GM23338 (cell line): ENCODE measurements around the gene IGSF9B. TPM values are rescaled to one million over a fixed set of nuclear protein-coding genes. Genes with fewer than 3 reads are reported as not detected.

ENCODE experiments used
- ATAC-seq: fragments of 200-7000 bp; cut with Tn5 transposase; 3 replicates; pipeline ENCODE4 v1.9.1; 2020
- DNase-seq: peaks from one replicate; pipeline ENCODE4 v3.0.0-alpha.2; 2015; ENCODE audit warnings: low spot score
- H2AFZ ChIP-seq: fragments of 200-600 bp; sonication (generic); 2 replicates; pipeline ENCODE4 v1.8.0; 2016; ENCODE audit warnings: antibody characterized with exemption, mild to moderate bottlenecking, moderate library complexity
- H3F3A ChIP-seq: fragments of 200-600 bp; sonication (generic); replicated peaks from 2 replicates; pipeline ENCODE4 v1.8.0; 2017; ENCODE audit warnings: antibody characterized with exemption, mixed run types, low read depth
- H3K27ac ChIP-seq: fragments of 200-600 bp; sonication (generic); 2 replicates; pipeline ENCODE4 v1.6.1; 2016; ENCODE audit warnings: low read depth
- H3K27me3 ChIP-seq: fragments of 200-600 bp; sonication (generic); 2 replicates; pipeline ENCODE4 v1.8.0; 2016; ENCODE audit warnings: mild to moderate bottlenecking, mixed run types, moderate library complexity; ENCODE audit not compliant: insufficient read depth
- H3K36me3 ChIP-seq: fragments of 200-600 bp; sonication (generic); 2 replicates; pipeline ENCODE4 v1.8.0; 2016; ENCODE audit warnings: mild to moderate bottlenecking; ENCODE audit not compliant: insufficient read depth
- H3K4me1 ChIP-seq: fragments of 200-600 bp; sonication (generic); 2 replicates; pipeline ENCODE4 v1.8.0; 2016; ENCODE audit warnings: mild to moderate bottlenecking, moderate library complexity; ENCODE audit not compliant: insufficient read depth
- H3K4me2 ChIP-seq: fragments of 200-600 bp; sonication (generic); 2 replicates; pipeline ENCODE4 v1.7.1; 2017; ENCODE audit warnings: mixed run types
- H3K4me3 ChIP-seq: fragments of 200-600 bp; sonication (generic); 2 replicates; pipeline ENCODE4 v1.6.1; 2016; ENCODE audit warnings: mixed run types
- H3K79me2 ChIP-seq: fragments of 200-600 bp; sonication (generic); replicated peaks from 2 replicates; pipeline ENCODE4 v1.8.0; 2017; ENCODE audit warnings: mild to moderate bottlenecking; ENCODE audit not compliant: insufficient read depth
- H3K9me2 ChIP-seq: fragments of 200-600 bp; sonication (generic); 2 replicates; pipeline ENCODE4 v1.8.0; 2017; ENCODE audit not compliant: insufficient read depth
- H4K20me1 ChIP-seq: fragments of 200-600 bp; sonication (generic); replicated peaks from 2 replicates; pipeline ENCODE4 v1.8.0; 2017; ENCODE audit warnings: mild to moderate bottlenecking; ENCODE audit not compliant: insufficient read depth
- H3K27ac Mint-ChIP-seq: 2 replicates; pipeline ENCODE4 v1.8.0; 2020; ENCODE audit warnings: inconsistent platforms, mild to moderate bottlenecking, moderate library complexity, mixed read lengths
- H3K27me3 Mint-ChIP-seq: 3 replicates; pipeline ENCODE4 v1.8.0; 2022; ENCODE audit warnings: low read depth, mild to moderate bottlenecking, moderate library complexity, mixed read lengths, inconsistent platforms; ENCODE audit not compliant: insufficient read depth, poor library complexity
- H3K36me3 Mint-ChIP-seq: 3 replicates; pipeline ENCODE4 v1.8.0; 2021; ENCODE audit warnings: low read depth, mild to moderate bottlenecking, inconsistent platforms, moderate library complexity, mixed read lengths
- H3K4me1 Mint-ChIP-seq: 3 replicates; pipeline ENCODE4 v1.8.0; 2020; ENCODE audit warnings: mild to moderate bottlenecking, inconsistent platforms, mixed read lengths
- H3K4me3 Mint-ChIP-seq: 3 replicates; pipeline ENCODE4 v1.8.0; 2021; ENCODE audit warnings: moderate library complexity, mild to moderate bottlenecking, inconsistent platforms, mixed read lengths
- H3K9me3 Mint-ChIP-seq: 3 replicates; pipeline ENCODE4 v1.8.0; 2020; ENCODE audit warnings: moderate library complexity, mild to moderate bottlenecking, inconsistent platforms, mixed read lengths
- CREB1 ChIP-seq: fragments of 250-450 bp; sonication (Bioruptor Pico); IDR thresholded peaks from 2 replicates; pipeline ENCODE4 v1.5.0; 2020; ENCODE audit warnings: low read depth, mild to moderate bottlenecking, moderate library complexity
- EZH2 ChIP-seq: fragments of 200-600 bp; sonication (generic); IDR thresholded peaks from one replicate; pipeline ENCODE4 v1.8.0; 2017; ENCODE audit warnings: antibody characterized with exemption, mild to moderate bottlenecking, low read depth; ENCODE audit not compliant: unreplicated experiment
- EZH2phosphoT487 ChIP-seq: fragments of 200-600 bp; sonication (generic); IDR thresholded peaks from one replicate; pipeline ENCODE4 v1.8.1; 2018; ENCODE audit warnings: antibody characterized with exemption; ENCODE audit not compliant: unreplicated experiment
- JUNB ChIP-seq: IDR thresholded peaks from one replicate; pipeline ENCODE4 v1.6.1; 2016; ENCODE audit warnings: antibody characterized with exemption; ENCODE audit not compliant: unreplicated experiment
- NANOG ChIP-seq: IDR thresholded peaks from 2 replicates; pipeline ENCODE4 v1.6.1; 2016; ENCODE audit warnings: antibody characterized with exemption, borderline replicate concordance
- POLR2AphosphoS5 ChIP-seq: IDR thresholded peaks from 2 replicates; pipeline ENCODE4 v1.6.1; 2016; ENCODE audit warnings: antibody characterized with exemption, low read depth
- STAT1 ChIP-seq: IDR thresholded peaks from one replicate; pipeline ENCODE4 v1.6.1; 2016; ENCODE audit warnings: antibody characterized with exemption; ENCODE audit not compliant: unreplicated experiment
- ZNF114 ChIP-seq: fragments of 250-450 bp; sonication (Bioruptor Pico); IDR thresholded peaks from 2 replicates; pipeline ENCODE4 v1.5.0; 2020; ENCODE audit warnings: mild to moderate bottlenecking, moderate library complexity
- ZNF331 ChIP-seq: fragments of 250-450 bp; sonication (Bioruptor Pico); IDR thresholded peaks from 2 replicates; pipeline ENCODE4 v1.5.0; 2020; ENCODE audit warnings: low read depth, mild to moderate bottlenecking, moderate library complexity
- polyA plus RNA-seq: library from polyadenylated mRNA; unstranded; fragments of >200 nt; fragmentation: Nextera tagmentation; extraction: Ambion mirVana; gene quantifications from 2 replicates; pipeline ENCODE4 v1.2.1, GENCODE V29; 2016
- total RNA-seq: library from RNA; depleted of rRNA; stranded (reverse); fragments of >200 nt; shearing (Covaris generic); gene quantifications from 2 replicates; pipeline ENCODE4 v1.2.3, GENCODE V29; 2014
- TF ChIP-seq, protein P1 (sequence below), 2 experiments: fragments of 200-600 bp in 1 of 2; sonication (generic) in 1 of 2; conservative IDR thresholded peaks; 2 replicates each; pipeline versions ENCODE4 v1.5.1 to v1.6.1; 2016 to 2017; ENCODE audit warnings: antibody characterized with exemption in 2 of 2, low read depth in 2 of 2, mild to moderate bottlenecking in 2 of 2, moderate library complexity in 1 of 2
- TF ChIP-seq, protein P2 (sequence below): IDR thresholded peaks from one replicate; pipeline ENCODE4 v1.6.1; 2018; ENCODE audit warnings: antibody characterized with exemption; ENCODE audit not compliant: unreplicated experiment
- TF ChIP-seq, protein P3 (sequence below): fragments of 250-450 bp; sonication (Bioruptor Pico); IDR thresholded peaks from 2 replicates; pipeline ENCODE4 v1.5.0; 2020; ENCODE audit warnings: mild to moderate bottlenecking, moderate library complexity
- TF ChIP-seq, protein P4 (sequence below): IDR thresholded peaks from 2 replicates; pipeline ENCODE4 v1.6.1; 2016; ENCODE audit warnings: antibody characterized with exemption

Gene IGSF9B
- total and polyA plus RNA-seq, 2 experiments from 2014 or later, result 8.7 to 51.2 TPM

DNA sequence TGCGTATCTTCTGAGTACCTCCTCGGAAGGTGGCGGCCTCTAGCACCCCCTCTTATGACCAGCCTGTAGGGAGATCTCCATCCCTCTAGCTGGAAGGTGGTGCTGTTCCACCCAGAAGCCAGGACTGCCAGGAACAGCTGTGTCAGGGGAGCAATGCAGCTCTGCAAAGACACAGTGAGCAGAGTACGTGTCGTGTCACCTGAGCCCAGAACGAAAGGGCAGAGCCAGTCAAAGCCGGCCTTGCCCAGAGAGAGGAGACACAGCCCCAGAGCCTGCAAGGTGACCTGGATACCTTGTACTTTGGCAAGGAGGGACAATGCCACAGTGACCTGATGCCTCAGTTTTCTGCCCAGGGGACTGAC lies 18.7 kb upstream of the IGSF9B start:
- Histone ChIP-seq H2AFZ (no peak overlapping the region), H4K20me1 (no peaks in the 10 kb centered on the region), H3K4me2 (no peak overlapping the region), H3K4me3 (no peak overlapping the region), H3K4me1 (no peaks in the 10 kb centered on the region), H3K27ac (no peak overlapping the region), H3K79me2 (no peaks in the 10 kb centered on the region), H3K9me2 (no peaks in the 10 kb centered on the region), H3F3A (no peaks in the 10 kb centered on the region), H3K27me3 (no peaks in the 10 kb centered on the region), H3K36me3 (no peaks in the 10 kb centered on the region)
- Mint-ChIP-seq H3K27ac (no peak overlapping the region), H3K9me3 (no peaks in the 10 kb centered on the region), H3K4me1 (no peaks in the 10 kb centered on the region), H3K36me3 (no peaks in the 10 kb centered on the region), H3K4me3 (no peak overlapping the region), H3K27me3 (peaks cover 5% of the 10 kb centered on the region)
- no peak for DNase-seq
- TF ChIP-seq, protein P1, sequence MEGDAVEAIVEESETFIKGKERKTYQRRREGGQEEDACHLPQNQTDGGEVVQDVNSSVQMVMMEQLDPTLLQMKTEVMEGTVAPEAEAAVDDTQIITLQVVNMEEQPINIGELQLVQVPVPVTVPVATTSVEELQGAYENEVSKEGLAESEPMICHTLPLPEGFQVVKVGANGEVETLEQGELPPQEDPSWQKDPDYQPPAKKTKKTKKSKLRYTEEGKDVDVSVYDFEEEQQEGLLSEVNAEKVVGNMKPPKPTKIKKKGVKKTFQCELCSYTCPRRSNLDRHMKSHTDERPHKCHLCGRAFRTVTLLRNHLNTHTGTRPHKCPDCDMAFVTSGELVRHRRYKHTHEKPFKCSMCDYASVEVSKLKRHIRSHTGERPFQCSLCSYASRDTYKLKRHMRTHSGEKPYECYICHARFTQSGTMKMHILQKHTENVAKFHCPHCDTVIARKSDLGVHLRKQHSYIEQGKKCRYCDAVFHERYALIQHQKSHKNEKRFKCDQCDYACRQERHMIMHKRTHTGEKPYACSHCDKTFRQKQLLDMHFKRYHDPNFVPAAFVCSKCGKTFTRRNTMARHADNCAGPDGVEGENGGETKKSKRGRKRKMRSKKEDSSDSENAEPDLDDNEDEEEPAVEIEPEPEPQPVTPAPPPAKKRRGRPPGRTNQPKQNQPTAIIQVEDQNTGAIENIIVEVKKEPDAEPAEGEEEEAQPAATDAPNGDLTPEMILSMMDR (conservative IDR thresholded peaks at IDR 0.05; ENCODE audit: low read depth in 2 of 2), result no peak
- TF ChIP-seq, protein P2, sequence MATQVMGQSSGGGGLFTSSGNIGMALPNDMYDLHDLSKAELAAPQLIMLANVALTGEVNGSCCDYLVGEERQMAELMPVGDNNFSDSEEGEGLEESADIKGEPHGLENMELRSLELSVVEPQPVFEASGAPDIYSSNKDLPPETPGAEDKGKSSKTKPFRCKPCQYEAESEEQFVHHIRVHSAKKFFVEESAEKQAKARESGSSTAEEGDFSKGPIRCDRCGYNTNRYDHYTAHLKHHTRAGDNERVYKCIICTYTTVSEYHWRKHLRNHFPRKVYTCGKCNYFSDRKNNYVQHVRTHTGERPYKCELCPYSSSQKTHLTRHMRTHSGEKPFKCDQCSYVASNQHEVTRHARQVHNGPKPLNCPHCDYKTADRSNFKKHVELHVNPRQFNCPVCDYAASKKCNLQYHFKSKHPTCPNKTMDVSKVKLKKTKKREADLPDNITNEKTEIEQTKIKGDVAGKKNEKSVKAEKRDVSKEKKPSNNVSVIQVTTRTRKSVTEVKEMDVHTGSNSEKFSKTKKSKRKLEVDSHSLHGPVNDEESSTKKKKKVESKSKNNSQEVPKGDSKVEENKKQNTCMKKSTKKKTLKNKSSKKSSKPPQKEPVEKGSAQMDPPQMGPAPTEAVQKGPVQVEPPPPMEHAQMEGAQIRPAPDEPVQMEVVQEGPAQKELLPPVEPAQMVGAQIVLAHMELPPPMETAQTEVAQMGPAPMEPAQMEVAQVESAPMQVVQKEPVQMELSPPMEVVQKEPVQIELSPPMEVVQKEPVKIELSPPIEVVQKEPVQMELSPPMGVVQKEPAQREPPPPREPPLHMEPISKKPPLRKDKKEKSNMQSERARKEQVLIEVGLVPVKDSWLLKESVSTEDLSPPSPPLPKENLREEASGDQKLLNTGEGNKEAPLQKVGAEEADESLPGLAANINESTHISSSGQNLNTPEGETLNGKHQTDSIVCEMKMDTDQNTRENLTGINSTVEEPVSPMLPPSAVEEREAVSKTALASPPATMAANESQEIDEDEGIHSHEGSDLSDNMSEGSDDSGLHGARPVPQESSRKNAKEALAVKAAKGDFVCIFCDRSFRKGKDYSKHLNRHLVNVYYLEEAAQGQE, result no peak
- TF ChIP-seq EZH2phosphoT487 (no peak), CREB1 (no peak), EZH2 (no peak), ZNF331 (CRISPR knock-in tag) (no peak), JUNB (no peak), ZNF114 (CRISPR knock-in tag) (no peak), POLR2AphosphoS5 (no peak), STAT1 (no peak), NANOG (no peak)
- TF ChIP-seq, protein P3, sequence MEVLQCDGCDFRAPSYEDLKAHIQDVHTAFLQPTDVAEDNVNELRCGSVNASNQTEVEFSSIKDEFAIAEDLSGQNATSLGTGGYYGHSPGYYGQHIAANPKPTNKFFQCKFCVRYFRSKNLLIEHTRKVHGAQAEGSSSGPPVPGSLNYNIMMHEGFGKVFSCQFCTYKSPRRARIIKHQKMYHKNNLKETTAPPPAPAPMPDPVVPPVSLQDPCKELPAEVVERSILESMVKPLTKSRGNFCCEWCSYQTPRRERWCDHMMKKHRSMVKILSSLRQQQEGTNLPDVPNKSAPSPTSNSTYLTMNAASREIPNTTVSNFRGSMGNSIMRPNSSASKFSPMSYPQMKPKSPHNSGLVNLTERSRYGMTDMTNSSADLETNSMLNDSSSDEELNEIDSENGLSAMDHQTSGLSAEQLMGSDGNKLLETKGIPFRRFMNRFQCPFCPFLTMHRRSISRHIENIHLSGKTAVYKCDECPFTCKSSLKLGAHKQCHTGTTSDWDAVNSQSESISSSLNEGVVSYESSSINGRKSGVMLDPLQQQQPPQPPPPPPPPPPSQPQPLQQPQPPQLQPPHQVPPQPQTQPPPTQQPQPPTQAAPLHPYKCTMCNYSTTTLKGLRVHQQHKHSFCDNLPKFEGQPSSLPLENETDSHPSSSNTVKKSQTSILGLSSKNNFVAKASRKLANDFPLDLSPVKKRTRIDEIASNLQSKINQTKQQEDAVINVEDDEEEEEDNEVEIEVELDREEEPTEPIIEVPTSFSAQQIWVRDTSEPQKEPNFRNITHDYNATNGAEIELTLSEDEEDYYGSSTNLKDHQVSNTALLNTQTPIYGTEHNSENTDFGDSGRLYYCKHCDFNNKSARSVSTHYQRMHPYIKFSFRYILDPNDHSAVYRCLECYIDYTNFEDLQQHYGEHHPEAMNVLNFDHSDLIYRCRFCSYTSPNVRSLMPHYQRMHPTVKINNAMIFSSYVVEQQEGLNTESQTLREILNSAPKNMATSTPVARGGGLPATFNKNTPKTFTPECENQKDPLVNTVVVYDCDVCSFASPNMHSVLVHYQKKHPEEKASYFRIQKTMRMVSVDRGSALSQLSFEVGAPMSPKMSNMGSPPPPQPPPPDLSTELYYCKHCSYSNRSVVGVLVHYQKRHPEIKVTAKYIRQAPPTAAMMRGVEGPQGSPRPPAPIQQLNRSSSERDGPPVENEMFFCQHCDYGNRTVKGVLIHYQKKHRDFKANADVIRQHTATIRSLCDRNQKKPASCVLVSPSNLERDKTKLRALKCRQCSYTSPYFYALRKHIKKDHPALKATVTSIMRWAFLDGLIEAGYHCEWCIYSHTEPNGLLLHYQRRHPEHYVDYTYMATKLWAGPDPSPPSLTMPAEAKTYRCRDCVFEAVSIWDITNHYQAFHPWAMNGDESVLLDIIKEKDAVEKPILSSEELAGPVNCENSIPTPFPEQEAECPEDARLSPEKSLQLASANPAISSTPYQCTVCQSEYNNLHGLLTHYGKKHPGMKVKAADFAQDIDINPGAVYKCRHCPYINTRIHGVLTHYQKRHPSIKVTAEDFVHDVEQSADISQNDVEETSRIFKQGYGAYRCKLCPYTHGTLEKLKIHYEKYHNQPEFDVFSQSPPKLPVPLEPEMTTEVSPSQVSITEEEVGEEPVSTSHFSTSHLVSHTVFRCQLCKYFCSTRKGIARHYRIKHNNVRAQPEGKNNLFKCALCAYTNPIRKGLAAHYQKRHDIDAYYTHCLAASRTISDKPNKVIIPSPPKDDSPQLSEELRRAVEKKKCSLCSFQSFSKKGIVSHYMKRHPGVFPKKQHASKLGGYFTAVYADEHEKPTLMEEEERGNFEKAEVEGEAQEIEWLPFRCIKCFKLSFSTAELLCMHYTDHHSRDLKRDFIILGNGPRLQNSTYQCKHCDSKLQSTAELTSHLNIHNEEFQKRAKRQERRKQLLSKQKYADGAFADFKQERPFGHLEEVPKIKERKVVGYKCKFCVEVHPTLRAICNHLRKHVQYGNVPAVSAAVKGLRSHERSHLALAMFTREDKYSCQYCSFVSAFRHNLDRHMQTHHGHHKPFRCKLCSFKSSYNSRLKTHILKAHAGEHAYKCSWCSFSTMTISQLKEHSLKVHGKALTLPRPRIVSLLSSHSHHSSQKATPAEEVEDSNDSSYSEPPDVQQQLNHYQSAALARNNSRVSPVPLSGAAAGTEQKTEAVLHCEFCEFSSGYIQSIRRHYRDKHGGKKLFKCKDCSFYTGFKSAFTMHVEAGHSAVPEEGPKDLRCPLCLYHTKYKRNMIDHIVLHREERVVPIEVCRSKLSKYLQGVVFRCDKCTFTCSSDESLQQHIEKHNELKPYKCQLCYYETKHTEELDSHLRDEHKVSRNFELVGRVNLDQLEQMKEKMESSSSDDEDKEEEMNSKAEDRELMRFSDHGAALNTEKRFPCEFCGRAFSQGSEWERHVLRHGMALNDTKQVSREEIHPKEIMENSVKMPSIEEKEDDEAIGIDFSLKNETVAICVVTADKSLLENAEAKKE, result no peak
- TF ChIP-seq, protein P4, sequence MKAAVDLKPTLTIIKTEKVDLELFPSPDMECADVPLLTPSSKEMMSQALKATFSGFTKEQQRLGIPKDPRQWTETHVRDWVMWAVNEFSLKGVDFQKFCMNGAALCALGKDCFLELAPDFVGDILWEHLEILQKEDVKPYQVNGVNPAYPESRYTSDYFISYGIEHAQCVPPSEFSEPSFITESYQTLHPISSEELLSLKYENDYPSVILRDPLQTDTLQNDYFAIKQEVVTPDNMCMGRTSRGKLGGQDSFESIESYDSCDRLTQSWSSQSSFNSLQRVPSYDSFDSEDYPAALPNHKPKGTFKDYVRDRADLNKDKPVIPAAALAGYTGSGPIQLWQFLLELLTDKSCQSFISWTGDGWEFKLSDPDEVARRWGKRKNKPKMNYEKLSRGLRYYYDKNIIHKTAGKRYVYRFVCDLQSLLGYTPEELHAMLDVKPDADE, result no peak
- ATAC-seq, result peak; percentile 34; the same call in 1 of the 3 replicates
